Keratinocyte (primary cell): Measurements from ENCODE around the gene LRRTM2. TPM values are rescaled to one million over a fixed set of nuclear protein-coding genes. Genes with fewer than 3 reads are reported as not detected.

ENCODE experiments used
- DNase-seq: peaks from one replicate; pipeline ENCODE4 v3.0.0-alpha.2; 2011; ENCODE audit warnings: low read depth, missing footprints, low spot score
- FAIRE-seq: peaks from 2 replicates; lab custom pipeline; 2011; peaks lifted over from hg19 to GRCh38; lab: Jason Lieb, UNC
- H2AFZ ChIP-seq: 2 replicates; pipeline ENCODE4 v1.6.0; 2012; ENCODE audit warnings: low read length, control low read depth, inconsistent platforms; ENCODE audit not compliant: control insufficient read depth
- H3K27ac ChIP-seq: 2 replicates; pipeline ENCODE4 v1.5.1; 2011; ENCODE audit warnings: low read length; ENCODE audit not compliant: control insufficient read depth, insufficient read depth
- H3K27me3 ChIP-seq: 3 replicates; pipeline ENCODE4 v1.6.0; 2011; ENCODE audit warnings: low read length; ENCODE audit not compliant: control insufficient read depth, insufficient read depth; ENCODE audit errors: extremely low read depth
- H3K36me3 ChIP-seq, 2 experiments: 2 replicates in 1 of 2; 3 replicates in 1 of 2; pipeline ENCODE4 v1.5.1; 2011; ENCODE audit warnings: low read length in 2 of 2, mild to moderate bottlenecking in 1 of 2; ENCODE audit not compliant: control insufficient read depth in 2 of 2, insufficient read depth in 2 of 2; ENCODE audit errors: extremely low read depth in 1 of 2
- H3K4me1 ChIP-seq: 3 replicates; pipeline ENCODE4 v1.5.1; 2011; ENCODE audit warnings: low read length; ENCODE audit not compliant: control insufficient read depth, insufficient read depth; ENCODE audit errors: extremely low read depth
- H3K4me2 ChIP-seq: 3 replicates; pipeline ENCODE4 v1.6.0; 2011; ENCODE audit warnings: low read depth, low read length; ENCODE audit not compliant: control insufficient read depth, insufficient read depth; ENCODE audit errors: extremely low read depth
- H3K4me3 ChIP-seq, 3 experiments: fragments of 200-600 bp in 1 of 3; sonication (generic) in 1 of 3; 2 replicates in 2 of 3; 3 replicates in 1 of 3; pipeline ENCODE4 v1.5.1; 2011 to 2016; ENCODE audit warnings: low read length in 3 of 3, mild to moderate bottlenecking in 3 of 3, control low read depth in 2 of 3, inconsistent platforms in 1 of 3, low read depth in 1 of 3, mixed read lengths in 1 of 3, mixed run types in 1 of 3, moderate library complexity in 1 of 3; ENCODE audit not compliant: control insufficient read depth in 2 of 3, insufficient read depth in 2 of 3; ENCODE audit errors: extremely low read depth in 1 of 3
- H3K79me2 ChIP-seq: 2 replicates; pipeline ENCODE4 v1.6.0; 2012; ENCODE audit warnings: low read length; ENCODE audit not compliant: control insufficient read depth, insufficient read depth
- H3K9ac ChIP-seq: 3 replicates; pipeline ENCODE4 v1.6.0; 2011; ENCODE audit warnings: low read length; ENCODE audit not compliant: control insufficient read depth, insufficient read depth; ENCODE audit errors: extremely low read depth
- H3K9me1 ChIP-seq: 3 replicates; pipeline ENCODE4 v1.6.0; 2011; ENCODE audit warnings: low read length; ENCODE audit not compliant: control insufficient read depth, insufficient read depth; ENCODE audit errors: extremely low read depth
- H3K9me3 ChIP-seq: 2 replicates; pipeline ENCODE4 v1.5.1; 2012; ENCODE audit warnings: low read depth, low read length; ENCODE audit not compliant: control insufficient read depth
- H4K20me1 ChIP-seq: 3 replicates; pipeline ENCODE4 v1.6.0; 2011; ENCODE audit warnings: low read length; ENCODE audit not compliant: control insufficient read depth, insufficient read depth; ENCODE audit errors: extremely low read depth
- CTCF ChIP-seq, 3 experiments: IDR thresholded peaks in 1 of 3; conservative IDR thresholded peaks in 1 of 3; optimal IDR thresholded peaks in 1 of 3; 2 replicates in 2 of 3; 3 replicates in 1 of 3; pipeline versions ENCODE3 to v1.5.1; 2011; ENCODE audit warnings: low read length in 3 of 3, mild to moderate bottlenecking in 3 of 3, moderate library complexity in 2 of 3, control low read depth in 1 of 3, inconsistent platforms in 1 of 3; ENCODE audit not compliant: insufficient read depth in 2 of 3; ENCODE audit errors: extremely low read depth in 1 of 3
- EZH2 ChIP-seq: IDR thresholded peaks from one replicate; pipeline ENCODE4 v1.6.1; 2012; ENCODE audit warnings: inconsistent platforms, mild to moderate bottlenecking, low read length, moderate library complexity
- dilution Hi-C: fragments of 300-500 bp; cut with MboI; formaldehyde crosslinking; loops from one replicate; pipeline ENCODE4 v1.7.0; 2020; ENCODE audit warnings: low sequenced_read_pairs; ENCODE audit not compliant: extremely low pct_ligation_motif_present
- polyA plus RNA-seq, 5 experiments: library from polyadenylated mRNA; depleted of rRNA in 3 of 5; stranded (reverse) in 3 of 5; stranded (forward) in 1 of 5; unstranded in 1 of 5; fragments of >200 nt; gene quantifications; 1 replicate in 1 of 5; 2 replicates in 3 of 5; 3 replicates in 1 of 5; pipeline versions ENCODE4 v1.2.1 to v1.2.3, GENCODE V29; 2011 to 2012; ENCODE audit warnings: missing spikeins in 2 of 5, low read depth in 1 of 5, low replicate concordance in 1 of 5

The LRRTM2 gene
- polyA plus RNA-seq, 1 donor (not counting 4 experiments of a cell fraction or from before 2014, with no cell fraction given), result not detected

GRCh38 chr5:138832218-138832617 lies 42.9 kb downstream of the LRRTM2 start:
- H3K4me1 ChIP-seq, result no peaks in the 10 kb centered on the region
- no peaks in the 10 kb centered on the region for H3K9me1 ChIP-seq
- H3K9me3 ChIP-seq, result no peaks in the 10 kb centered on the region
- dilution Hi-C loops, result no loop called here
- no peak overlapping the region for H3K27ac ChIP-seq
- H3K36me3 ChIP-seq, result peaks cover 17 to 21% of the 10 kb centered on the region in 2 experiments
- no peak overlapping the region for H3K9ac ChIP-seq
- H3K79me2 ChIP-seq, result peaks cover 67% of the 10 kb centered on the region
- H4K20me1 ChIP-seq, result peaks cover 2% of the 10 kb centered on the region
- no peaks in the 10 kb centered on the region for H3K27me3 ChIP-seq
- TF ChIP-seq CTCF (optimal IDR thresholded peaks at IDR 0.05 in 1 of 3, IDR thresholded peaks at IDR 0.05 in 1 of 3, conservative IDR thresholded peaks at IDR 0.05 in 1 of 3; ENCODE audit: extremely low read depth in 1 of 3, insufficient read depth in 2 of 3, low read length in 3 of 3) (no peak), EZH2 (no peak)
- H2AFZ ChIP-seq, result no peak overlapping the region
- DNase-seq (no peak), FAIRE-seq (no peak)
- no peak overlapping the region for H3K4me2 ChIP-seq
- no peak overlapping the region for H3K4me3 ChIP-seq

GRCh38 chr5:138831703-138832102 lies 43.4 kb downstream of the LRRTM2 start:
- H3K4me3 ChIP-seq, result no peak overlapping the region
- peaks cover 64% of the 10 kb centered on the region for H3K79me2 ChIP-seq
- no peak overlapping the region for H2AFZ ChIP-seq
- TF ChIP-seq CTCF (optimal IDR thresholded peaks at IDR 0.05 in 1 of 3, IDR thresholded peaks at IDR 0.05 in 1 of 3, conservative IDR thresholded peaks at IDR 0.05 in 1 of 3; ENCODE audit: extremely low read depth in 1 of 3, insufficient read depth in 2 of 3, low read length in 3 of 3) (no peak), EZH2 (no peak)
- no peaks in the 10 kb centered on the region for H3K27me3 ChIP-seq
- peaks cover 2% of the 10 kb centered on the region for H4K20me1 ChIP-seq
- H3K36me3 ChIP-seq, result peaks cover 17 to 21% of the 10 kb centered on the region in 2 experiments
- no peaks in the 10 kb centered on the region for H3K9me3 ChIP-seq
- H3K9ac ChIP-seq, result no peak overlapping the region
- DNase-seq (no peak), FAIRE-seq (peak; percentile 66)
- no peak overlapping the region for H3K27ac ChIP-seq
- dilution Hi-C loops, result no loop called here
- H3K9me1 ChIP-seq, result no peaks in the 10 kb centered on the region
- H3K4me2 ChIP-seq, result no peak overlapping the region
- H3K4me1 ChIP-seq, result no peaks in the 10 kb centered on the region
